ENCODE results near the gene VTA1. TPM values are rescaled to one million over a fixed set of nuclear protein-coding genes. Genes with fewer than 3 reads are reported as not detected.
"Not testable (repeated sequence)": the region's sequence is repeated elsewhere in the genome, so short reads cannot be mapped to it uniquely, and the experiment has no call there.

The VTA1 gene
- total RNA-seq, 1 donor from 2014 or later, result 35.2 TPM

DNA sequence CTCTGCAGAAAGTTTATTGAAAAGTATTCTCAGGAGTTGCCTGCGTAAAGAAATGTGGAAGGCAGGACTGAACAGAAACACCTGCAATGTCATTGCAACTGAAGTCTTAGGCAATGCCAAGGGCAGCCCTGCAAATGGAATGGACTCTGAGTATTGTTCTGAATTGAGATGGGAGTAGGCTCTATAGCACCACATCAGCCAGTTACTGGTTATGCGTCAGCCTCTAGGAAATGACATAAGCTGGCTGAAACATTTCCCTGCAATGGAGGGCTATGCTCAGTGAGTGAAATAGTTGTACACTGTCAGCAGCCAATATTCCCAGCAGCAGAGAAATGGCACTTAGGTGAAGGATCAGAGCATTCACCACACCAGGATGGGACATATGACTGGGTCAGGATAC, 28.1 kb upstream of the VTA1 start:
- intact Hi-C loops (cut with DNase I), result no loop called here
- Histone ChIP-seq H3K27ac (no peak overlapping the region), H3K9me3 (no peaks in the 10 kb centered on the region), H3K4me3 (no peak overlapping the region), H3K27me3 (ENCODE audit: low read depth) (no peaks in the 10 kb centered on the region), H3K4me1 (no peaks in the 10 kb centered on the region), H3K36me3 (no peaks in the 10 kb centered on the region)
- TF ChIP-seq, protein P1, sequence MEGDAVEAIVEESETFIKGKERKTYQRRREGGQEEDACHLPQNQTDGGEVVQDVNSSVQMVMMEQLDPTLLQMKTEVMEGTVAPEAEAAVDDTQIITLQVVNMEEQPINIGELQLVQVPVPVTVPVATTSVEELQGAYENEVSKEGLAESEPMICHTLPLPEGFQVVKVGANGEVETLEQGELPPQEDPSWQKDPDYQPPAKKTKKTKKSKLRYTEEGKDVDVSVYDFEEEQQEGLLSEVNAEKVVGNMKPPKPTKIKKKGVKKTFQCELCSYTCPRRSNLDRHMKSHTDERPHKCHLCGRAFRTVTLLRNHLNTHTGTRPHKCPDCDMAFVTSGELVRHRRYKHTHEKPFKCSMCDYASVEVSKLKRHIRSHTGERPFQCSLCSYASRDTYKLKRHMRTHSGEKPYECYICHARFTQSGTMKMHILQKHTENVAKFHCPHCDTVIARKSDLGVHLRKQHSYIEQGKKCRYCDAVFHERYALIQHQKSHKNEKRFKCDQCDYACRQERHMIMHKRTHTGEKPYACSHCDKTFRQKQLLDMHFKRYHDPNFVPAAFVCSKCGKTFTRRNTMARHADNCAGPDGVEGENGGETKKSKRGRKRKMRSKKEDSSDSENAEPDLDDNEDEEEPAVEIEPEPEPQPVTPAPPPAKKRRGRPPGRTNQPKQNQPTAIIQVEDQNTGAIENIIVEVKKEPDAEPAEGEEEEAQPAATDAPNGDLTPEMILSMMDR (IDR thresholded peaks at IDR 0.05), result no peak
- no peak for DNase-seq
- no peak for ATAC-seq

DNA sequence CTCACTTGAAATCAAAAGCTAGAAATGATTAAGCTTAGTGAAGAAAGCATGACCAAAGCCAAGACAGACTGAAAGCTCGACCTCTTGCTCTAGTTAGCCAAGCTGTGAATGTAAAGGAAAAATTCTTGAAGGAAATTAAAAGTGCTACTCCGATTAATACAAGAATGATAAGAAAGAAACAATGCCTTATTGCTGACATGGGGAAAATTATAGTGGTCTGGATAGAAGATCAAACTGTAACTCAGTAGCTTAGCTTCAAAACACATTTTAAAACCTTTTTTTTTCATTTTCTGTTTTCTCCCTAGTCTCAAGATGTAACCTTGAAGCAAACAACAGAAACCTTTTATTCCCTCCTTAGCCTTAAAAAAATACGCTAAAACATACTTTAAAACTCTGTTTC, 25.7 kb upstream of the VTA1 start:
- Histone ChIP-seq H3K36me3 (no peaks in the 10 kb centered on the region), H3K27me3 (ENCODE audit: low read depth) (no peaks in the 10 kb centered on the region), H3K27ac (no peak overlapping the region), H3K4me1 (no peaks in the 10 kb centered on the region), H3K4me3 (no peak overlapping the region), H3K9me3 (no peaks in the 10 kb centered on the region)
- TF ChIP-seq, protein P1 (IDR thresholded peaks at IDR 0.05), result no peak
- intact Hi-C loops (cut with DNase I), result no loop called here
- ATAC-seq (no peak), DNase-seq (no peak)

DNA sequence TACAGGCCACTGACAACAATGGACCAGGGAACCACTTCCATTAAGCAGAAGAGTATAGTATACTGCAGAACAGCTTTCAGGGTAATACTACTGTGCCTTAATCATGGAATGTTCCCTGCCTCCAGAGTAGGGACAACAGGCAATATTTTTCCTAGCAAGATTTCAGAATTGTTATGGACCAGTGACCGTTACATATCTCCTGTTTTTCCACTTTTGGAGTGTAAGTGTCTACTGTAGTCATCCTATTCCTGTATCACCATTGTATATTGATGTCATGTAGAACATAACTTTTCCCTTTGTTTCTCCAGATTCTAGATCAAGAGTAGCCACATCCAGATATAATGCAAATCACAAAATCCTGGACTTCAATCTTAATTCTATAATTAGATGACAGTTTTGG, 16.2 kb upstream of the VTA1 start:
- Histone ChIP-seq H3K27ac (no peak overlapping the region), H3K27me3 (ENCODE audit: low read depth) (no peaks in the 10 kb centered on the region), H3K36me3 (no peaks in the 10 kb centered on the region), H3K4me3 (no peak overlapping the region), H3K9me3 (no peaks in the 10 kb centered on the region), H3K4me1 (no peaks in the 10 kb centered on the region)
- DNase-seq (no peak), ATAC-seq (no peak)
- TF ChIP-seq, protein P1 (IDR thresholded peaks at IDR 0.05), result no peak
- intact Hi-C loops (cut with DNase I), result no loop called here

DNA sequence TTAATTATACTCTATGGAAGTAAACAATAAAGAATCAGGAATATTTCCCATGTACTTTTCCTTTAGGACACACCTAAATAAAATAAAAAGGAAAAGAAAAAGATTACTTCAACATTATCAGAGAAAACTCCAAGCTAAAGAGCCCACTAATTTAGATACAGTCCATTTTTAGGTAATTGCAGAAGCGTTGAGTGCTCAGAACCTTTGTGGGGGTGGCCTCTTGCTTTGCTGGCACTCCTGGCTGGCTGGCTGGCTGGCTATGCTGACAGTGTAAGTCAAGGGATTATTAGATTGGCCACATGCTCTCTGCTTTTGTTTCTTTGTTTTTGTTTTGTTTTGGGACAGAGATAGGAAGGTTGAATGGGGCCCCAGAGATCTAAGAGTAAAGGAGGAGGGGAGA, 14.4 kb upstream of the VTA1 start, which contains the start of gene GJE1:
Gene GJE1 (plus strand): TSS at position 301 of the 400 bp plus-strand sequence. CDS start 234 bp downstream, outside the sequence.
- Histone ChIP-seq H3K4me1 (no peaks in the 10 kb centered on the region), H3K27me3 (ENCODE audit: low read depth) (no peaks in the 10 kb centered on the region), H3K27ac (no peak within 1 kb of the TSS), H3K9me3 (no peaks in the 10 kb centered on the region), H3K4me3 (no peak within 1 kb of the TSS), H3K36me3 (no peaks in the 10 kb centered on the region)
- TF ChIP-seq, protein P1 (IDR thresholded peaks at IDR 0.05), result no peak
- DNase-seq (no peak), ATAC-seq (no peak)
- intact Hi-C loops (cut with DNase I), result no loop called here

DNA sequence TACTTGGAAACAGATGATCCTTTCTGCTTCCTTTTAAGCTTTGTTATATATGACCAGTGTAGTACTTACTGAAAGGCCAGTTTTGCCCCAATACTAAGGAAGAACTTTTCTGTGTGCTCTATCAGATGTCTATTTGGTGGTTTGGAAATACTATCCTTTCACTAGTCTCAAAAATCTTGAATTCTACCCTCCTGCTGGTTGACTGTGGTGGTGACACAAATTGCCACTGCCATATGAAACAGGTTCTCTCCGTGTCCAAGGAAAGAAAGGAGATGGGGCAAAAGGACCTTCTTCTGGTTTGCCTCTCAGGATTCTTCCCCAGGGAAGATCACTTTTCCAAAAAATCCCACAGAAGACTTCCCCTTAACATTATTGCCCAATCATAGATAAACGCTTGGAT, 8.2 kb upstream of the VTA1 start:
- TF ChIP-seq, protein P1 (IDR thresholded peaks at IDR 0.05), result no peak
- ATAC-seq (no peak), DNase-seq (no peak)
- no peaks in the 10 kb centered on the region for H3K27me3 ChIP-seq (ENCODE audit: low read depth)
- H3K4me1 ChIP-seq, result no peaks in the 10 kb centered on the region
- H3K36me3 ChIP-seq, result no peaks in the 10 kb centered on the region
- intact Hi-C loops (cut with DNase I), result no loop called here
- H3K27ac ChIP-seq, result no peak overlapping the region
- no peaks in the 10 kb centered on the region for H3K9me3 ChIP-seq
- H3K4me3 ChIP-seq, result no peak overlapping the region

DNA sequence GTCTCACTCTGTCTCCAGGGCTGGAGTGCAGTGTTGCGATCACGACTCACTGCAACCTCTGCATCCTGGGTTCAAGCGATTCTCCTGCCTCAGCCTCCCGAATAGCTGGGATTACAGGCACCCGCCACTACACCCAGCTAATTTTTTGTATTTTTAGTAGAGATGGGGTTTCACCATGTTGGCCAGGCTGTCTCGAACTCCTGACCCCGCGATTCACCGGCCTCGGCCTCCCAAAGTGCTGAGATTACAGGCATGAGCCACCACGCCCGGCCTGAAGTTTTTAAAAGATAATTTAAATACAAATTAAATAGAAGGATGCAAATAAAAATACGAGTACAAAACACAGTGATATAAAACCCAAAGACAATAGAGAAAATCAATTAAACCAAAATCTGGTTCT, 5.5 kb upstream of the VTA1 start:
- H3K27me3 ChIP-seq (ENCODE audit: low read depth); H3K9me3 ChIP-seq; H3K4me1 ChIP-seq; H3K36me3 ChIP-seq; H3K4me3 ChIP-seq; intact Hi-C loops (cut with DNase I); ATAC-seq; H3K27ac ChIP-seq: not testable (repeated sequence)
- DNase-seq, result peak; percentile 20

Measured in lower lobe of right lung (tissue), 2 donors.